NCI-H187 (cell line): Measurements from ENCODE around the gene SYT6.

Experiments used
- DNase-seq, 2 experiments: peaks; one replicate each; lab custom pipeline; 2025; lab: John Stamatoyannopoulos, UW

Gene SYT6

DNA sequence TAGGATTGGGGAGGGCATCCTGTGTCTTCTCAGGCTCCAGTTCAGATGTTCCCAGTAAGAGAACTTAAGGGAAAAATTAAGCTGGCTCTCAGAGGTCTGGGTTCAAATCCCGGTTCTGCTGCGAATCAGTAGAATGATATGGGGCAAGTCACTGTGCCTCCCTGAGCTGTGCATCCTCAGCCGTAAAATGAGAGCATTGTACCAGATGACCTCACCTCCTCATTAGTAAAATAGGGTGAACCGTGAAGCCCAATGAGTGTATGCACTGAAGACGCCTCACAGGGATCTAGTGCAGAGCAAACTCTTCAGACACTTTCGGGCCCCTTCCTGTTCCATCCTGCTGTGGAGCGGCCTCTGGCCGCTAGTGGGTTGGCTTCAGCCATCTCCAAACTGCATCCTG lies 36.0 kb downstream of the SYT6 start:
- no peak for DNase-seq

DNA sequence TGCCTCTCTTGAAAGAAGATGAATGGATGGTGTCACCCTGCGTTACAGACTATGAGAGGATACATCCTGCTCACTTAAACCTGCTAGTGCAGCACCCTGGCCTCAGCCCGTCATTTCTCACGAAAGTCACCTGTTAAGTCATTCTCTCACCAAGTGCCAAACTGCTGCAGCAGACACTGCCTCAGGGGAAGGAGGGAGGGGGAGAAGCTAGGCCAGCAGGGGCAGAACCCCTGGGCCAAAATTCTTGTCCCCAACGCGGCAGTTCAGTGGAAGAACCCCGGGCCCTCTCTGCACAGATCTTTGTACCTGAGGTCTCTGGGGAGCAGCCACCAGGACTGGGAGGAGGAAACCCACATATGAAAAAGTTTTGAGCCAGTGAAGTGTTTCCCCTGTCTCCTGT lies 37.6 kb downstream of the SYT6 start:
- DNase-seq, result no peak

DNA sequence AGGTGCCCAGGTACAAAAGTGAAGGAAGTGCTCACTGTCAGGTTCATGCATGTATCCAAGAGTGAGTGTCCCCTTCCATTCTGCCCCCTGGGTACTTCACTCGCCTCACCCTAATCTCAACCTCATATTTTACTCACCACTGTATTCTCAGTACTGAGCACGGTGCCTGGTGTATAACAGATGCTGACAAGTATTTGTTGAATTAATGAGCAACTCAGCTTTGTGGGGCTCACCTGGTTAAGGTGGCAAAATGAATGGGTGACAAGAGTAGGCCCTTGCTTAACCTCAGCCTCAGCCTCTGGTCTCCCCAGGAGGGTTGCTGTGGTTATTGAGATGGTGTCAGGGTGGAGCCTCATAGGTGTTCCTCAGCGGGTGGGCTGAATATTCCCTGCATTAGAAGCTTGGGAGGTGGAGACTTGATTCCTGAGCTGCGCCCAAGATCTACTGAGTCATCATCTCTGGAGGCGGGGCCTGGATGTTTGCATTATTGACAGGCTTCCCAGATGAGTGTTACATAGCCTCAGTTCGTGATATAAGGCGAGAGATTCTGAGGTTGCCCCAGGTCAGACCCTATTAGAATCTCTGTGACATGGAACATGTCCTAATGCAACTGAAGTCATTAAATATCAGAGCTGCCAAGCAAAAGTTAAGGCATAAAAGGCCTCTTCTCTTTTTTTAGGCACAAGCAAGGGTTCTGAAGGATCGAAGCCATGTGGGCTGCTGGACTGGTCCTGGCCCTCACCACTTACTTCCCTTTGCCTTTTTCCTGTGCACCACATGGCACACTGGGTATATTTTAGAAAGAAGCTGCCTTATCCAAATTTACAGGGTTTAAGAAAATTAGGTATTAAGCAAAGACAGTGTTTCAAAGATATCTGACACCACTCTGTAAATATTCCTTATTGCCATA lies 39.2 kb downstream of the SYT6 start:
- no peak for DNase-seq

DNA sequence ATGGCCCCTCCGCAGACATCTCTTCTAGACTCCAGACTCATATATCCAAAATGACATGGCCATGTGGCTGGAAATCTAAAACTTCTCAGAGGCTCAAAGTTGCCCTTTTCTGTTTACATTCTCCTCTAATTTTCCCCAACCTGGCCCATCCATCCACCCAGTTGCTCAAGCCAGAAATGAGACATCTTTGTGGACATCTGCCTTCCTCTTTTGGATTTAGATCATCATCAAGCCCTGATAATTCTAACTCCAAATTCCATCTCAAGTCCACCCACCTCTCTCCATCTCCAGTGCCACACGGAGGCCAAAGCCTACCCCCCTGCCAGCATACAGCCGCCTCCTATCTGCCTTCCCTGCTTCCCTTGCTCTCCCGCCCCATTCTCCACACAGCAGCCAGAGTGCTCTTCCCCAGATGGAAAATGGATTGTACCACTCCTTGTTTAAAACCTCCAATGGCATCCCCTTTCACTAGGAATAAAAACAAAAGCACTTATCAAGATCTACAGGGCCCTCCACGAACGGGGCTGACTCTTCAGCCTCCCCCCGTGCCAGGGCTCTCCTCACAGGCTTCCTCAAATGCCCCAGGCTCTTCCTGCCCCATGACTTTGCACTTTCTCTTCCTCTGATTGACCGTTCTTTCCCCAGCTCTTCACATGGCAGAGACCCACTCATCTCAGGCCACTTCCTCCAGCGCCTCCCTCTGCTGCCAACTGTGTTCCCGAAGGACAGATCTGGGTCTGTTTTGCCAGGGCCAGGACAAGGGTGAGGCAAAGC lies 40.1 kb downstream of the SYT6 start:
- DNase-seq, result peak in 1 of 2 experiments; percentile 29

DNA sequence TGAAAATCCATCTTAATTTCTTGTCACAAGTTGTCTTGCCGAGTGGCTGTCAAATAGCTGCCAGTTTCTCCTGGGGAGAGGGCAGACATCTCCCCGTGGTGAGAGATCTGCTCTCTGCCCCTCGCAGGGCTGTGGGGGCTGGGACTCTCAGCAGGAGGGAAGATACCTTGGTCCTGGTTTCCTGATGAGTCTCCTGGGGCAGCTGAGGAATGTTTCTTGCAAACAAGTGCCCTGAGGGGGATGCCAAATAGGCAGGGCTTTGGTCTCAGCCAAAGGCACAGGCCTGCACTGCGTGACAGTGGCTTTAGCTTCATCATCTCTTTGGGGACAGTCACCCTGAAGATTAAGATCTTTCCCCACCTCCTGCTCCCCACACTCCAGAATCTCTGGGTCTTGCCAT lies 40.9 kb downstream of the SYT6 start:
- DNase-seq, result no peak

DNA sequence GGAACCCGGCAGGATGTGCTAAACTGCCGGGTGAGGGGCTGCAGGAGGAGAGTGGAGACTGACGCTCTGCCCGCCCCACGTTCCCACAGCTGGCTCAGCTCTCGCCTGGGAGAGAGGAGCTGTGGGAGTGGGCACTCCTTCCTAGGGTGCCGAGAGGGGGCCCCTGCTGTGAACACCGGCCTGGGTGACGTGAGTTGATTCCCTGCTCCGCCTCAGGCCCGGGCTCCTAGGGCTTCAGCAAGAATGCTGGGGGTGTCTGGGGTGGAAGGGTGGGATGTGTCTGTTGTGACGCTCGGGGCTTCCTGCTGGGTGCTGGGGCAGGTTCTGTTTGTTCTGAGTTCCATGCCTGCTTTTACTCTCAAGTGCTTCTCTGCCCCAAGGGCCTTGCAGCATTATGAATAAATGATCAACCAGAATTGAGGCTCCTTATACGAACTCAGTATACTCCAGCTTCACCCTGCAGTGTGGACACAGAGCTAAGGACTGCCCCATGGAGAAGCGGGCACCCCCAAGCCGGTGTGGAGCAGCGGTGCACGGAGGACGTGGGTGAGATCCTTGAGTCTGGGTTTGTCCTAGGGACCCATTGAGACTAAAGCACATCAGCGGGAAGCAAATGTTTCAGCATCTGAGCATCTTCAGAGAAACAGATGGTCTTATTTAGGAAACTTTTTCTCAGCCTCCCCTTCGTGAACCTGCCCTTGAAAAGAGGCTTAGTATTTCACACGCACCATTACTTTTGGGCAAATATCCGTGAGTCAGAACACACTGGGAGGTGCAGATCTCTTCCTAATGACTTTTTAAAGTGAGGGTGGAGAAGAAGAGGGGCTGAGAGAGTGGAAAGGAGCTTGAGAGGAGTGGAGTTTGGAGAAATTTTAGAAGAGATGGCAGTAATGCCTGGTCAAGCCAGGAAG lies 41.7 kb downstream of the SYT6 start:
- DNase-seq, result peak in 1 of 2 experiments; percentile 30

DNA sequence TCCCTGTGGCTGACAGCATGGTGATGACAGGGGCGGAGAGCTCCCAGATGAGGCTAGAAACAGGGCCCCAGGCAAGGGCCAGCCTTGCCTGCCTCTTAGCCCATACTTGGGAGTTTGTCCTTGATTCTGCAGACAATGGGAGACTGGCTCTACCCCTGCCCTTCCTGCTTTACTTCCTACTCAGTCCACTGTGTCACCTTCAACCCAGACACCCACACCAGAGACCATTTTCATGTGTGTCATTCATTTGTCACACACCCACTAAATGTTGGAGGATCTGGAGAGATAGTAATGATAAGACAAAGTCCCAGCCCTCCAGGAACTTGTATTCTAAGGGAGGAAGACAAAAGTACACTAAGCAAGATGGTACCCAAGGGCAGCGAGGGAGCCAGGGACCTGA lies 43.7 kb downstream of the SYT6 start:
- DNase-seq, result no peak

DNA sequence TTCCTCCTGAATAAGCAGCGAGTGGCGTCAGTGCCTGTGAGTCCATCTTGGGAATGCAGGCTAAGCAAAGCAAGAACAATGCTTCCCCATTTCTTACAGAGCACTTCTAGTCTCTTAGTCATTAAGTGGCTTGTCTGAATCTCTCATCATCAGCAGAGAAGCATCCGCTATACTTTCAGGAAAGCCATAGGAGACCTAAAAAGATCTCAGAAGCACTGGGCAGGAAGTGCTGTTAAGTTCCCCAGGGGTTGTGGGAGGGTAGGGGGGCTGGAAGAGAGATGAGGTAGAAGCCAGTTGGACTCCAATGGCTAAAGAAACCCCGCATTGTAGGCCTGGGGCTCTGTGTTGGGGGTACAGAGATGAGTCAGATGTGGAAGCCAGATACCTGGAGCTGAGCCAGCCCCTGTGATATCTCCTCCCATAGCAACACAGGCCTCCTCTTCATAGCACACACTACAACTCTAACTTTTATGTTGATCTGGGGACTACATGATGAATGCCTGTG lies 44.9 kb downstream of the SYT6 start:
- DNase-seq, result no peak

DNA sequence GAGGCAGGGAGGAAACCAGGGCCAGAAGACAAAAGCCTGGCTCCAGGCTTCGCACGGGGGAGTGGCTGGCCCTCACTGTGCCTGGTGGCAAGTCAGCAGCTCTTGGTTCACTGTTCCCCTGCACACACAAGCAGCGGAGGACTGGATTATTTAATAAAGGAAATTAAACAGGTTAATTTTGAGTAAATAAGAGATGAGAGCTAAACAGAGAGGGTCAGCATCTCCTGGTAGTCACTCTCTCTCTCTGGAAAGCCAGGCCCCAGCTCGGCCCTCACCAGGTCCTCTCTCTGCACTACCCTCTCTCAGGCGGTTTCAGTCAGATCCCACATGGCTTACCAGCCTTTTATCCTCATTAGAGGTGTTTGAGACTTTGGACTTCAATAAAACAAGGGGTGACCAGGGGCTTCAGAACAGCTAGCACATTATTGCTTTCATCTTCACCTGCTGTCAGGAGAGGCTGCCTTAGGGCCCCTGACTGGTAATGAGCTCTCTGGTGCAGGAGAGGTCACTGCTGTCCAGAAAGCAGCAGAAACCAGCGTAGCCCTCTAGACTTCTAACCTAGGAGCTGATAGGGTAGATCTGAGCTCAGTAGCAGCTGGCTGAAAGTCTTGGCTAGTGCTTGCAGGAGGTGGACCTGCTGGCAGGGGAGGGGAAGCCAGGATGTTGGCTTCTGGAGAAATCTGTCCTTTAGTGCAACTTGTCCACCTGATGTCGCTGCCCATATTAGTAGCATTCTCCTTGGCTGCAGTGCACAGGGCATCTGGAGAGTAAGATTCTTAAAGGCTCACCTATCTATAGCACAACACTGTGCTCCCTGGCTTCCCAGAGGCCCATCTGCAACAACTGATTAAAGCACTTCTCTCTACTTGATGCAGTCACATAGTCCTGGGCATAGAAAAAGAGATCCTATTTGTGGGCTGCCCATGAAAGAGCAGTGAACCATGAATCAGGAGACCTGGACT lies 45.9 kb downstream of the SYT6 start:
- DNase-seq, result no peak

DNA sequence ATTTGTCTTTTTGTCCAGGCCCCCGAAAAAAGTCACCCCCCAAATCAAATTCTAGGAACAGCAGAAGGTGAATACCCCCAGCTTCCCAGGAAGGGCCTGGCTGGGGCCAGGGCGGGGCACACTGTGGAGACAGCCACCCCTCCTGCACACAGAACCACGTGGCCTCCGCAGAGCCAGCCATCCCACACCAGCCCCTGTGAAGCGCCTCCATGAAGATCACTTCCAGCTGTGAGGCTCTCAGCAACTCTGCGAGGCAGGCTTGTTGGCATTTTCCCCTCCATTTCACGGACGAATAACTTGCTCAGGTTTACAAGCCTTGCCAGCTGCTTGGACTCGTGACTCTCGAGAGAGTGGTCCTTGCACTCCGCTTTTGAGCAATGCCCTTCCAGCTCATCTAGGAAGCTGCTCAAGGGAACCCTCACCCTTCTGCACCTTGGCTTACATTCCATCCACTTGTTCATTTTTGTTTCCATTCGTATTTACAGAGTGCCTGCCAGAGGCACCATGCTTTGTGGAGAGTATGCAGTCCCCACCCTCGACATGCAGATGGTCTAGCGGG lies 48.2 kb downstream of the SYT6 start:
- peak; percentile 61 to 93 for DNase-seq

DNA sequence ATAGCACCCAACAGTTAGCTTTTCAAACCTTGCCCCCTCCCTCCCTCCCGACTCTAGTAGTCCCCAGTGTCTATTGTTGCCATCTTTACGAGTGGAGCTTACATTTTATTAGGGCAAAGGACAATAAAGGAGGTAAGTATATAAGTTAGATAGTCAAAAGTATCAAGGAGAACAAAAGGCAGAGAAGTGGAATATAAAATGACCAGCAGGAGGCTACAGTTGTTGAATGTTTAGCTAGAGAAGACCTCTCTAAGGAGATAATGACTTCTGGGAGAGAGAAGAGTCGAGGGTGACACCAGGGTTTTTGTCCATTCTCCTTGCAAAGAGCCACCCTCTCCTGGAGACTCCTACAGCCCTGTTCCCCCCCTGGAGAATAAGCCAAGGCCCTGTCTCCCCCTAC lies 48.7 kb downstream of the SYT6 start:
- DNase-seq, result no peak

DNA sequence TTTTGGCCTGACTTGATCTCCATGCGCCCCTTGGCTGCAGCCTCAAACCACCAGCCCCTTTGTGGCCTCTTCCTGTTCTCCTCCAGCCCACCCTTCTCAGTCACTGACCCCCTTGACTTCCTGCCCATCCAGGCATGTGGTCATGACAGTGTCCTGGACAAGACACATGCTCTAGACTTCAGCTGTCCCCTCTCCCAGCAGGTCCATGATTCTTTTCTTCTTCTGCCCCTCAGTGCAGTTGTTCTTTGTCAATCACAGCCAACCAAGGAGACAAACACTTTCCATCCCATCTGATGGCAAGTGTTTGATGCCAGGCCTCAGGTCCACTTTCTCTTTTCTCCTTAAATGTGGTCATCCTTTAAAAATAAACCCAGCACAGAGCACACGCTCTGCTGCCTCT lies 49.7 kb downstream of the SYT6 start:
- no peak for DNase-seq

DNA sequence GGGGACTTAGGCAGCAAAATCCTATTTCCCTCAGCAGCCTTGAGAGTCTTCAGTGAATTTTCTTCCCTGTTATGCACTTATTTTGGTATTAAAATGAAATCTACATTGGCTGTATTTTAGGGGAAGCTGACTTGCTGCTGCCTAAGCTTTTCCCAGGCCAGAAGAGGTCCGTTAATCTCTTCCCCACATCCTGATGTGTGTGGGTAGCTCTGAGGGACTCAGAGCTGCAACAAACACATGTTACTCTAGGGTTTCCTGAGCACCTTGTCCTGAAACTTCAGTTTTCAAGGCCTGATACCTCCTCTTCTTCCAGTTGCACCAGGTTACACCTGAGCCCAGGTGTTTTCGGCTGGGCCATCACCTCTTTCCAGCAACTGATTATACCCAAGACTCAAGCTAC lies 51.5 kb downstream of the SYT6 start:
- DNase-seq, result no peak

DNA sequence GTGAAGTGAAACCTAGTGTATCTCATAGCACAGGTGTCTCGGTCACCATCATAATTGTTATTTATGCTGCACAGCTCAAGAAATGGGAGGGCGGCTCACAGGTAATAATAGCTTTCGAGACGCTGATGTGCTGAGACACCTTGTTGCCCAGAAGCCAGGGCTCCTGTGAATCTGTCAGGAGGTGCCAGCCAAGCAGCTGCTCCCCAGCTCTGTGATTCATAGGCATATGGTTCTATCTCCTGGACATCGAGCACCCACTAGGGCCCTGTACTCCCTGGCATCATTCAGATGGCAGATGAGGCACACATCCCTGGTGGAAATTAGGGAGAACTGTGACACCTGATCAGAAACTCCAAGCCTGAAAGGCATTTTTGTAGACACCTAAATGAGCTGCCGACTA lies 53.5 kb downstream of the SYT6 start:
- DNase-seq, result no peak

DNA sequence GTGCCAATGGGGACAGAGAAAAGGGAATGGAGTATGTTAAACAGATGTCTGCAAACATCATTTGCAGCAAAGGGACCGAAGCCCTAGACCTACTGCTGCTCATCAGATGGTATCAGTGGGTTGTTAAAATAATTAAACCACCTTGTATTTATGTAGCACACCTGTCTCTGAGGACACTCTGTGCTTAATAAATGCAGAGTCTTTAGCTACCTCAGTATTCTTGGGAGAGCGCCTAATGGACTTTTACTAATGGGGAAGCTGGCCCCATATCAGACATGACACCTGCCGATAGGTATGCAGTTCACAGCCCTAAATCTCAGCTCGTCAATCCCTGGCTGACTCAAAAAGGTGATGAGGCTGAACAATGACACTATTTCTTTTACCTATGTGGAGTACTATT lies 54.4 kb downstream of the SYT6 start:
- no peak for DNase-seq

DNA sequence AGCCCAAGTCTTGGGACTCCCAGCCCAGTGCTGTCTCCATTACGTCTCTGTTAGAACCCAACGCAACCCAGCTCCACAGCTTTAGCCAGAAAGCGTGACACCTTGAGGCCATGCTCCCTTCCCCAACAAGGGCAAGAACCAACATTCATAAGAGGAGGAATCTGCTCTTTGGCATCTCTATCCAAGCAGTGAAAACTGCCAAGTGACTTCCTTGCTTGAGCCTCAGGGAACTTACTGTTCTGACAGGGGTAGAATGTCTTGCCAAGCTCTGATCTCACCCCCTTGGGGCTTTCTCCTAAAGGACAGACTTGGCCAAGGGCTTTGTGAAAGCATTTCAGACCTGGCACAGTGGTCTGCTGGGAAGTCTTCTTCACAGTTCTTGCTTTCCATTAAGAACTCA lies 56.6 kb downstream of the SYT6 start:
- DNase-seq, result no peak

DNA sequence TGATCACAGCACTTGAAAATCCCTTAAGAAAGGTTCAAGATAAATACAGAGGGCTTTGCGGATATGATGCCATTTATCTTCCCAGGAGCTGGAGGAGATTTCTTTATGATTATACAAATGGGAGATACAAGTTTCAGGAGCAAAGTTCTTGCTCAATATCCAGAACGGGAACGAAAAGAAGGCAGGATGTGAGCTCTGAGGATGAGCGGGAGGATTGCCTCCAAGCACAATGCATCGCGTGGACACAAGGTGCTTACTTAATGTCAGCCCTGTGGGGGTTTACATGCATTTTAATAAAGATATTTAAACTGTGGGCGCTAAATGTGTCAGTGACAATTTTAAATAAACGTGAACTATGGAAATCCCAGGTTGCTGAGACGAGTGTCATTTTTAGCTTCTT lies 59.0 kb downstream of the SYT6 start:
- DNase-seq, result no peak

DNA sequence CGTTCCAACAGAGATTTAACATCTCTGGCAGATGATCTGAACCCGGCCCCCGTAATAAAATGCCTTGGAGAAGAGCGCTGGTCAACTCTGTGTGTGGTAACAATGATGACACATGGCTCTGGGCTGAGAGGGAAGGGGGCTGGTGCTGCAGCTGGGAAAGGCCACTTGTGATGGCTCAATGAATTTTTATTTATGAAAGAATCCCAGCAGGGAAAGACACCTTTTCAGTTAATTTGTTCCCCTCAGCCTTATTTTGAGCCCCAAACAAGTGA lies 59.4 kb downstream of the SYT6 start:
- no peak for DNase-seq

DNA sequence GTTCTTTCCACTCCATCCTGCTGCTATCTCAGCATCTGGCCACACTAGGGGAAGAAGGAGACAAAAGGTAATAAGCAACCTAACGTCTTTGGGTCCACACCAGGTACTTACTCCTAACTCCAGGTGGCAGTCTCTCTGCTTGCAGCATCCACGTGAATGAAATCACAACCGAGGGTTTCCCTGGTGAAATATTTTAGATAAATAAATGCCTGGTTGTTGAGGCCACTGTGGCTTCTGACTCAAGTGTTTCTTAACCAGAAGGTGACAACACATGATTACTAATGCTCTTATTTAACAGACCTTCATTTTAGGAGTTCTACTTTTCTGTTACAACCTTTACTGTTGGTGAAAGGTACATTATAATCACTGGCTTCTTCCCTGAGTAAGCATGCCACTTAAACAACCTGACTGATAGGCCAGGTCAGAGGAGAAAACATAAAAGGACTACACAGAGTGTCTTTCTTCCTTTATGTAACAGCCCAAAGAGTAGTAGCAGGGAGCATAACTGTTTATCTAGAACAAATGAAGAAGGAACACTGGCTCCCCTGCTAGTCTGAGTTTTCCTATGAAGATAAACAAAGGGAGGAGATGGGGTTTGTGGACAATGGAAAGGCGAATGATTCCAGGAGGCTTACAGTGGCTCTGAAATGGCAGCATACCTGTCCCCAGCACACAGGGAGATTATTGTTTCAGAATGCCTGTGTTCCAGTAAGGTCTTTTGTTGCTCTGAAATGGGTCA lies 59.9 kb downstream of the SYT6 start:
- DNase-seq, result no peak
